Tibial nerve (tissue), 4 donors: ENCODE measurements around the gene PYROXD2. TPM values are rescaled to one million over a fixed set of nuclear protein-coding genes. Genes with fewer than 3 reads are reported as not detected.

Source experiments
- DNase-seq, 2 donors: peaks; one replicate each; pipeline ENCODE4 v3.0.0-alpha.2; 2019; ENCODE audit warnings: low spot score in 2 of 2
- H3K27ac ChIP-seq, 4 donors: fragments of 200-600 bp; sonication (generic) in 3 of 4; one replicate each; pipeline ENCODE4 v1.5.1; 2017 to 2019; ENCODE audit warnings: mild to moderate bottlenecking in 1 of 4
- H3K27me3 ChIP-seq, 2 donors: fragments of 200-600 bp; sonication (generic) in 1 of 2; one replicate each; pipeline versions ENCODE4 v1.5.1 to v1.6.0; 2017 to 2019
- H3K36me3 ChIP-seq, 3 donors: fragments of 200-600 bp; sonication (generic); one replicate each; pipeline ENCODE4 v1.5.1; 2018 to 2019
- H3K4me1 ChIP-seq, 4 donors: fragments of 200-600 bp; sonication (generic) in 3 of 4; one replicate each; pipeline ENCODE4 v1.5.1; 2017 to 2019
- H3K4me3 ChIP-seq, 4 donors: fragments of 200-600 bp; sonication (generic) in 3 of 4; one replicate each; pipeline ENCODE4 v1.5.1; 2017 to 2019; ENCODE audit warnings: mild to moderate bottlenecking in 1 of 4, moderate library complexity in 1 of 4
- H3K9me3 ChIP-seq, 4 donors: fragments of 200-600 bp; sonication (generic) in 3 of 4; one replicate each; pipeline ENCODE4 v1.5.1; 2017 to 2019
- CTCF ChIP-seq, 5 experiments: fragments of 200-600 bp in 3 of 5; fragments of 450-650 bp in 2 of 5; sonication (generic) in 3 of 5; IDR thresholded peaks; one replicate each; pipeline ENCODE4 v1.5.1; 2016 to 2019; ENCODE audit warnings: antibody characterized with exemption in 5 of 5, mild to moderate bottlenecking in 3 of 5, moderate library complexity in 2 of 5
- EP300 ChIP-seq, 2 donors: sonication (generic); formaldehyde crosslinking; IDR thresholded peaks; one replicate each; pipeline ENCODE4 v1.6.1; 2017; ENCODE audit warnings: antibody characterized with exemption in 2 of 2, mild to moderate bottlenecking in 1 of 2
- POLR2A ChIP-seq, 2 donors: fragments of 450-650 bp; IDR thresholded peaks; one replicate each; pipeline ENCODE4 v1.6.1; 2017; ENCODE audit warnings: antibody characterized with exemption in 2 of 2, mild to moderate bottlenecking in 2 of 2, moderate library complexity in 2 of 2
- WGBS, 2 donors: methylation state at CpG; one replicate each; pipeline ENCODE4 v1.1.5; 2018; 5-methylcytosine and 5-hydroxymethylcytosine counted together
- total RNA-seq, 4 donors: library from RNA; depleted of rRNA; stranded (reverse); fragments of >200 nt; gene quantifications; one replicate each; pipeline ENCODE4 v1.1.0, GENCODE V29; 2016

Gene PYROXD2
- total RNA-seq, 4 donors from 2014 or later, result 14.2 to 27.0 (median 20.8) TPM

- Histone ChIP-seq H3K27me3 (no peaks in the 10 kb centered on the region), H3K4me3 (no peak overlapping the region), H3K9me3 (peaks cover 0 to 6% (median 0%) of the 10 kb centered on the region in 4 donors), H3K36me3 (peaks cover 0 to 85% (median 4%) of the 10 kb centered on the region in 3 donors), H3K4me1 (peaks cover 0 to 7% (median 0%) of the 10 kb centered on the region in 4 donors), H3K27ac (no peak overlapping the region)
- DNase-seq, result no peak
- TF ChIP-seq POLR2A (IDR thresholded peaks at IDR 0.05) (no peak), EP300 (IDR thresholded peaks at IDR 0.05) (no peak)
- WGBS, 2 donors, result 68 to 72% methylated on average over 8 of the region's 8 CpGs
Observed at GRCh38 chr10:98380493-98381339, 34.3 kb downstream of the PYROXD2 start.

GRCh38 chr10:98378722-98379121 lies 36.3 kb downstream of the PYROXD2 start:
- Histone ChIP-seq H3K9me3 (peaks cover 0 to 6% (median 0%) of the 10 kb centered on the region in 4 donors), H3K27ac (no peak overlapping the region), H3K4me3 (no peak overlapping the region), H3K27me3 (no peaks in the 10 kb centered on the region), H3K4me1 (peaks cover 0 to 4% (median 0%) of the 10 kb centered on the region in 4 donors), H3K36me3 (peaks cover 0 to 65% (median 4%) of the 10 kb centered on the region in 3 donors)
- DNase-seq, result no peak
- WGBS, 2 donors, result 95 to 96% methylated on average over 4 of the region's 4 CpGs
- TF ChIP-seq EP300 (IDR thresholded peaks at IDR 0.05) (no peak), CTCF (IDR thresholded peaks at IDR 0.05) (no peak), POLR2A (IDR thresholded peaks at IDR 0.05) (no peak)

DNA sequence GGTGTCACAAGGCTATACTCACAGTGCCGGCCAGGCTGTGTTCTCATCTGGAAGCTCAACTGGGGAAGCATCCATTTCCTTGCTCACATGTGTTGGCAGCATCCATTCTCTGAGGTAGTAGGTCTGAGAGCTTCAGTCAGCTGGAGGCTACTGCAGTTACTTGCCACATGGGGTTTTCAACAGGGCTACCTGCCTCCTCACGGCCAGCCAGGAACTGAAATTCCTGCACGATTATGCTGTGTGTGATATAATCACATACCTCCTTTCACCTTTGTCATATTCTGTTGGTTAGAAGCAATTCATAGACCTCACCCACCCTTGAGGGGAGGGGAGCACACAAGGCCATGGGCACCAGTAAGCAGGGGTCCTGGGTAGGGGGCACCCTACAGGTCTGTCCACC lies 37.4 kb downstream of the PYROXD2 start:
- Histone ChIP-seq H3K4me3 (no peak overlapping the region), H3K36me3 (peaks cover 0 to 53% (median 4%) of the 10 kb centered on the region in 3 donors), H3K9me3 (peaks cover 0 to 6% (median 0%) of the 10 kb centered on the region in 4 donors), H3K4me1 (no peaks in the 10 kb centered on the region), H3K27ac (no peak overlapping the region), H3K27me3 (no peaks in the 10 kb centered on the region)
- 97% methylated on average over 3 of the region's 3 CpGs for WGBS, 2 donors
- TF ChIP-seq EP300 (IDR thresholded peaks at IDR 0.05), result no peak
- no peak for TF ChIP-seq POLR2A (IDR thresholded peaks at IDR 0.05)
- TF ChIP-seq CTCF (IDR thresholded peaks at IDR 0.05), result no peak
- DNase-seq, result no peak

GRCh38 chr10:98377001-98377400 lies 38.0 kb downstream of the PYROXD2 start:
- 95% methylated on average over 2 of the region's 2 CpGs for whole genome bisulfite sequencing, 2 donors
- TF ChIP-seq POLR2A (IDR thresholded peaks at IDR 0.05) (no peak), EP300 (IDR thresholded peaks at IDR 0.05) (no peak), CTCF (IDR thresholded peaks at IDR 0.05) (no peak)
- Histone ChIP-seq H3K36me3 (peaks cover 0 to 49% (median 4%) of the 10 kb centered on the region in 3 donors), H3K27ac (no peak overlapping the region), H3K27me3 (no peaks in the 10 kb centered on the region), H3K9me3 (peaks cover 0 to 6% (median 0%) of the 10 kb centered on the region in 4 donors), H3K4me1 (no peaks in the 10 kb centered on the region), H3K4me3 (no peak overlapping the region)
- DNase-seq, result no peak

DNA sequence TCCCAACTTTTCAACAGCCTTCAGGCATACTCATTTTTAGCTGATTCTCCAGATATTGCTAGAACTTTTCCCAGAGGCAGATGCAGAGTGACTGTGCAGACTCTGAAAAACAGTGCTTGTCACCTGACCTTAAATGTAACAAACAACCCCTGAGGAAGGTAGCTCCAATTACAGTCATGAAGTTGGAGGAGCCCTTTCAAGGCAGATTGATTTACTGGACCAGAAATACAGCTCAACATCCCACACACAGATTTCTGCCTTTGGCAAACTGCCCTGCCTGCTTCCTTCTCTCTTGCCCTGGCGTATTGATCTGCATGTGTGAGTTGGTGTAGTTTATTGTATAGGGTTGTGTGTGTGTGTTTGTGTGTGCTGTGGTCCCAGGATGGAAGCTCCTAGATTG lies 38.5 kb downstream of the PYROXD2 start:
- WGBS, 2 donors, result 20 to 78% methylated on average over 1 of the region's 1 CpG
- DNase-seq, result no peak
- Histone ChIP-seq H3K4me1 (peaks cover 0 to 1% (median 0%) of the 10 kb centered on the region in 4 donors), H3K27ac (no peak overlapping the region), H3K36me3 (peaks cover 0 to 44% (median 4%) of the 10 kb centered on the region in 3 donors), H3K9me3 (peaks cover 0 to 6% (median 0%) of the 10 kb centered on the region in 4 donors), H3K4me3 (no peak overlapping the region), H3K27me3 (no peaks in the 10 kb centered on the region)
- TF ChIP-seq EP300 (IDR thresholded peaks at IDR 0.05) (no peak), POLR2A (IDR thresholded peaks at IDR 0.05) (no peak), CTCF (IDR thresholded peaks at IDR 0.05) (no peak)
